GM23248 (cell line): ENCODE results near the gene H19. TPM values are rescaled to one million over a fixed set of nuclear protein-coding genes. Genes with fewer than 3 reads are reported as not detected.

Experiments used
- DNase-seq: peaks from one replicate; pipeline ENCODE4 v3.0.0-alpha.2; 2015
- H2AFZ ChIP-seq: fragments of 200-600 bp; sonication (generic); 2 replicates; pipeline ENCODE4 v1.6.1; 2016; ENCODE audit warnings: antibody characterized with exemption
- H3F3A ChIP-seq: fragments of 200-600 bp; sonication (generic); 2 replicates; pipeline ENCODE4 v1.6.1; 2016; ENCODE audit warnings: mild to moderate bottlenecking, antibody characterized with exemption, mixed run types; ENCODE audit not compliant: insufficient read depth
- H3K27ac ChIP-seq: fragments of 200-600 bp; sonication (generic); 2 replicates; pipeline ENCODE4 v1.5.1; 2016; ENCODE audit warnings: mild to moderate bottlenecking
- H3K27me3 ChIP-seq: fragments of 200-600 bp; sonication (generic); replicated peaks from 2 replicates; pipeline ENCODE4 v1.6.1; 2016; ENCODE audit warnings: mild to moderate bottlenecking; ENCODE audit not compliant: insufficient read depth
- H3K36me3 ChIP-seq: fragments of 200-600 bp; sonication (generic); 2 replicates; pipeline ENCODE4 v1.6.1; 2016; ENCODE audit warnings: low read depth, mild to moderate bottlenecking
- H3K4me1 ChIP-seq: fragments of 200-600 bp; sonication (generic); 2 replicates; pipeline ENCODE4 v1.6.1; 2016; ENCODE audit warnings: mild to moderate bottlenecking; ENCODE audit not compliant: insufficient read depth
- H3K4me2 ChIP-seq: fragments of 200-600 bp; sonication (generic); one replicate; pipeline ENCODE4 v1.6.1; 2016; ENCODE audit warnings: mild to moderate bottlenecking; ENCODE audit not compliant: unreplicated experiment
- H3K4me3 ChIP-seq: fragments of 200-600 bp; sonication (generic); 2 replicates; pipeline ENCODE4 v1.5.1; 2016; ENCODE audit warnings: mild to moderate bottlenecking
- H3K79me2 ChIP-seq: fragments of 200-600 bp; sonication (generic); 2 replicates; pipeline ENCODE4 v1.6.1; 2016; ENCODE audit warnings: mild to moderate bottlenecking; ENCODE audit not compliant: insufficient read depth
- H3K9ac ChIP-seq: fragments of 200-600 bp; sonication (generic); 2 replicates; pipeline ENCODE4 v1.6.1; 2016; ENCODE audit warnings: mild to moderate bottlenecking
- H3K9me2 ChIP-seq: fragments of 200-600 bp; sonication (generic); 2 replicates; pipeline ENCODE4 v1.6.1; 2016; ENCODE audit warnings: mixed run types, mild to moderate bottlenecking, moderate library complexity; ENCODE audit not compliant: insufficient read depth
- H3K9me3 ChIP-seq: fragments of 200-600 bp; sonication (generic); one replicate; pipeline ENCODE4 v1.6.1; 2017; ENCODE audit warnings: low read depth
- H4K20me1 ChIP-seq: fragments of 200-600 bp; sonication (generic); 2 replicates; pipeline ENCODE4 v1.6.0; 2016; ENCODE audit not compliant: insufficient read depth
- EZH2 ChIP-seq: fragments of 200-600 bp; sonication (generic); IDR thresholded peaks from 2 replicates; pipeline ENCODE4 v1.6.1; 2018; ENCODE audit warnings: antibody characterized with exemption, mild to moderate bottlenecking; ENCODE audit not compliant: insufficient read depth, poor library complexity, severe bottlenecking
- EZH2phosphoT487 ChIP-seq: fragments of 200-600 bp; sonication (generic); IDR thresholded peaks from 2 replicates; pipeline ENCODE4 v1.6.1; 2018; ENCODE audit warnings: antibody characterized with exemption, moderate library complexity, mild to moderate bottlenecking, low read depth; ENCODE audit not compliant: insufficient read depth
- WGBS, 2 experiments: methylation state at CpG; one replicate each; pipeline ENCODE4 v1.1.6; 2015 to 2017; ENCODE audit warnings: low lambda C conversion rate in 2 of 2, low coverage in 1 of 2; ENCODE audit errors: missing lambda C conversion rate in 2 of 2; 5-methylcytosine and 5-hydroxymethylcytosine counted together
- in situ Hi-C: fragments of 300-500 bp; cut with MboI; formaldehyde crosslinking; loops from 2 replicates; pipeline ENCODE4 v1.15.0; 2020
- polyA plus RNA-seq: library from polyadenylated mRNA; unstranded; fragments of >200 nt; fragmentation: Nextera tagmentation; extraction: Ambion mirVana; gene quantifications from 2 replicates; pipeline ENCODE4 v1.2.1, GENCODE V29; 2016
- total RNA-seq: library from RNA; depleted of rRNA; stranded (reverse); fragments of >200 nt; shearing (Covaris generic); gene quantifications from 2 replicates; pipeline ENCODE4 v1.2.3, GENCODE V29; 2014

Gene H19
- total and polyA plus RNA-seq, 2 experiments from 2014 or later = 2.2 TPM; not detected in 1

DNA sequence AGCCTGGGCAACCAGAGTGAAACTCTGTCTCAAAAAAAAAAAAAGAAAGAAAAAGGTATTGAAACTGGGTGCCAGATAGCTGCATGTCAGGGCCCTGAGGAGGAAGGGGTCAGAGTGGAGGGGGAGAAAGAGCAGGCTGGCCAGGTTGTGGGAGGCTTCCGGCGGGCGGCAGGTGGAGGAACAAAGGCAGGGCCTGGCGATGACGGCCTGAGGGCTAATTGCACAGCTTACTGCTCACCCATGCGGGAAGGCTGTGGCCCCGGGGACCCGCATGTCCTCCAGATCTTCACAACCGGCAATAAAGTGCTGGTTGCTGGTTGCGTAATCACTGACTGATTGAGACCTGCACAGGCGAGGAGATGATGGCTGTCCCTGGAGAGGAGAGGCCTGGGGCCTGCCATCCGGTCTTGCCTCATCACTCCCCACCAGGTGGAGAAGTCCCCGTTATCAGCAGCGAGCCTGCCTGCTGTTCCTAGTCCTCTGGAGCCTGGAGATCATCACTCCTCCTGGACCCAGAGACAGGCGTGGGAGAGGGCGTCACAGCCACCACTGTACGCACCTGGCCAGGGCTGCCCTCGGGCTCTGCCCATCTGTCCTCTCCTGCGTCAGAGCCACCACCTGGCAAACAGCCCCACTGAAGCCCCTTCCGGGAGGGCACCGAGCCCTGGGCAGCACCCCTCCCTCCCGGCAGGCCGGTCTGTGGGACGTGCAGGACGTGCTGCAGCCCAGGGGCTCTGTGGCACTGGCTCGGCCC, 18.7 kb downstream of the H19 start:
- no peaks in the 10 kb centered on the region for H3K9me2 ChIP-seq
- 40% methylated on average over 4 of the region's 26 CpGs; no CpG with 5 or more reads in 1 of the 2 experiments for WGBS, 2 experiments
- no peak overlapping the region for H3K4me3 ChIP-seq
- no peak overlapping the region for H3K27ac ChIP-seq
- no peaks in the 10 kb centered on the region for H3F3A ChIP-seq
- H3K9me3 ChIP-seq = no peaks in the 10 kb centered on the region
- no peak for DNase-seq
- no peak overlapping the region for H3K9ac ChIP-seq
- H3K27me3 ChIP-seq = no peaks in the 10 kb centered on the region
- in situ Hi-C loops = no loop called here
- H4K20me1 ChIP-seq = no peaks in the 10 kb centered on the region
- no peaks in the 10 kb centered on the region for H3K36me3 ChIP-seq
- no peak for TF ChIP-seq EZH2
- TF ChIP-seq EZH2phosphoT487 = no peak
- H3K79me2 ChIP-seq = no peaks in the 10 kb centered on the region
- no peak overlapping the region for H2AFZ ChIP-seq
- H3K4me2 ChIP-seq = no peak overlapping the region
- no peaks in the 10 kb centered on the region for H3K4me1 ChIP-seq

DNA sequence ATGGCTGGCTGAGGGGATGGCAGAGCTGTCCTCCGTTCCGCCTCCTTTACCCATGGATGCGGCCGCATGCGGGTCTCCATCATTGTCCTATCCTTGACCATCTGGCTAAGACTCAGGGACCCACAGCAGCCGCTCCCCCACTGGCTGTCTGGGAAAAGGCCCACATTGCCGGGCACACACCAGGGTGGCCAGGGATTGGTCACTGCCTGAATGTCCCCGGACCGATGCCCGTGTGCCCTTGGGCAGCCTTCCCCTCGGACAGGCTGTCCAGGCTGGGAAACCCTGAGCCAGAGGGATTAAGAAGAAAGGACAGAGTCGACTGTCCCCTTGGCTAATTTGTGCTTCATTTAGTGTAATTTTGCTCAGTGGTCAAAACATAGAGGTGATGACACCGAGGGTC, 22.5 kb downstream of the H19 start:
- no peak for TF ChIP-seq EZH2phosphoT487
- TF ChIP-seq EZH2 = no peak
- H3K27ac ChIP-seq = no peak overlapping the region
- in situ Hi-C loops = no loop called here
- H3K9me2 ChIP-seq = no peaks in the 10 kb centered on the region
- no CpG with 5 or more reads among the region's 13 CpGs for WGBS, 2 experiments
- no peak overlapping the region for H3K4me3 ChIP-seq
- no peaks in the 10 kb centered on the region for H3K9me3 ChIP-seq
- no peaks in the 10 kb centered on the region for H3K79me2 ChIP-seq
- no peaks in the 10 kb centered on the region for H3K27me3 ChIP-seq
- H3K4me1 ChIP-seq = no peaks in the 10 kb centered on the region
- H4K20me1 ChIP-seq = no peaks in the 10 kb centered on the region
- no peak overlapping the region for H2AFZ ChIP-seq
- H3K36me3 ChIP-seq = no peaks in the 10 kb centered on the region
- no peaks in the 10 kb centered on the region for H3F3A ChIP-seq
- DNase-seq = no peak
- H3K4me2 ChIP-seq = no peak overlapping the region
- no peak overlapping the region for H3K9ac ChIP-seq

DNA sequence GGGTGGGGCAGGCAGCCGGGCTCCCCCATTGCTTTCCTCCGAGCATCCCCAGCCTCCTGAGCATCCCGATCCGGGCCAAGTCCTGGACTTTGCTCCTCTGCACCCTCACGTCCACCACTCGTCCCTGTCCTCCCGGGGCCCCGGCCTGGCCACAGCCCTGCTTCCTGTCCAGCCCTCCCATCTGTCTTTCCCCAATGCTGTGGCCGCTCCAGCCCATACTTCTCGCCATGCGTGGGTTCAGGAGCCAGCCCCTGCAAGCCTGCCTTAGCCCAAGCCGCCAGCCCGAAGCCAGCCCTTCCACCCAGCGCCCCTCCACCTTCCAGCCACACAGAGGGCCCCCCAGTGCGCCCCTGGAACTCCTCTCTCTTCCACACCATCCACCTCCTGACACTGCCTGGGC, 26.7 kb downstream of the H19 start:
- no peaks in the 10 kb centered on the region for H3F3A ChIP-seq

DNA sequence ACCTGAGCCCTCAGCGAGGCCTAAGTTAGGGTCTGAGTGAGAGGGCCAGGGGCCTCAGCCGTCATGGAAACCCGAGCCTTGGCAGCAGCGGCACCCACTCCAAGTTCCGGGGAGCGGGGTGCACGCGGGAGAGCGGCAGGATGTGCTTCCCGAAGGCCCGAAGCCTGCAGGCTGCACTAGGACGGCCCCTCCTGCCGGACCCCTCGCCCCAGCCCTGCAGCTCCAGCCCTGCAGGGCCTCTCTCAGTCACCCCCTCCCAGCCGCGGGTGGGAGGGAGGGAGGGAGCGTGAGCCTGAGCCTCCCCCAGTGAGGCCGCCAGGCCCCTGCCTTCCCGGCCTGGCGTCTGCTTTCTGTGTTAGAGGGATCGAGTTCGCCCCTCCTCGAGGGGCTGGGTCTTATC, 27.9 kb downstream of the H19 start:
- H2AFZ ChIP-seq = no peak overlapping the region
- H3K9me3 ChIP-seq = no peaks in the 10 kb centered on the region
- H3F3A ChIP-seq = no peaks in the 10 kb centered on the region
- H3K27ac ChIP-seq = no peak overlapping the region
- no peaks in the 10 kb centered on the region for H3K27me3 ChIP-seq
- H3K4me3 ChIP-seq = no peak overlapping the region
- H3K4me1 ChIP-seq = no peaks in the 10 kb centered on the region
- WGBS, 2 experiments = no CpG with 5 or more reads among the region's 23 CpGs
- no peaks in the 10 kb centered on the region for H4K20me1 ChIP-seq
- no peak overlapping the region for H3K9ac ChIP-seq
- DNase-seq = no peak
- no peak for TF ChIP-seq EZH2
- no peak for TF ChIP-seq EZH2phosphoT487
- in situ Hi-C loops = no loop called here
- no peaks in the 10 kb centered on the region for H3K36me3 ChIP-seq
- no peak overlapping the region for H3K4me2 ChIP-seq
- no peaks in the 10 kb centered on the region for H3K9me2 ChIP-seq
- H3K79me2 ChIP-seq = no peaks in the 10 kb centered on the region

More for the DNA sequence above, 26.7 kb downstream of the H19 start:
- H3K4me1 ChIP-seq = no peaks in the 10 kb centered on the region
- no peak for DNase-seq
- no peaks in the 10 kb centered on the region for H3K9me2 ChIP-seq
- WGBS, 2 experiments = 72 to 88% methylated on average over 6 to 8 of the region's 15 CpGs
- no peaks in the 10 kb centered on the region for H3K36me3 ChIP-seq
- H3K9me3 ChIP-seq = no peaks in the 10 kb centered on the region
- H2AFZ ChIP-seq = no peak overlapping the region
- no peak for TF ChIP-seq EZH2phosphoT487
- H3K9ac ChIP-seq = no peak overlapping the region
- no peaks in the 10 kb centered on the region for H3K79me2 ChIP-seq
- no peak overlapping the region for H3K4me3 ChIP-seq
- H4K20me1 ChIP-seq = no peaks in the 10 kb centered on the region
- in situ Hi-C loops = no loop called here
- H3K27me3 ChIP-seq = no peaks in the 10 kb centered on the region
- H3K4me2 ChIP-seq = no peak overlapping the region
- no peak overlapping the region for H3K27ac ChIP-seq

DNA sequence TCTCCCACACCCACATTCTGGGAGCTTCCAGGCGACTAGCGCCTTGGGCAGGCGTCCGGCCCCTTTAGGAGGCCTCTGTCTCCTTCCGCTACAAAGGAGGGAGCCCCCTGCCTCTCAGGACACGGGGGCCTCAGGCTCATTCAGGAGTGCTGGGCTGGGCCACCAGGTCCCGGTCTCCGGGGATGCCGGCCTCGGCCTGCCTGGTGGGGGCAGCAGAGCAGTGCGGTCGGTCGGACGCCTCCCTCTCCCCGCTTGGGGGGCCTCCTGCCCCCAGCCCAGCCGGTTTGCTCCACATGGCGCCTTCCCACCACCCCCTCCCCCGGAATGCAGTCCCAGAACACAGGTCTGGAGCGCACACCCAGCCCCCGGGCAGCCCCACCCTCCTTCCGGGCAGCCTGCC, 28.6 kb downstream of the H19 start:
- Histone ChIP-seq H3K4me3 (no peak overlapping the region), H4K20me1 (no peaks in the 10 kb centered on the region), H3K27ac (no peak overlapping the region), H2AFZ (no peak overlapping the region), H3K79me2 (no peaks in the 10 kb centered on the region), H3K4me2 (no peak overlapping the region), H3K36me3 (no peaks in the 10 kb centered on the region), H3F3A (no peaks in the 10 kb centered on the region), H3K27me3 (no peaks in the 10 kb centered on the region), H3K9me2 (no peaks in the 10 kb centered on the region), H3K9me3 (no peaks in the 10 kb centered on the region), H3K9ac (no peak overlapping the region), H3K4me1 (no peaks in the 10 kb centered on the region)
- TF ChIP-seq EZH2phosphoT487 (no peak), EZH2 (no peak)
- DNase-seq = no peak
- WGBS, 2 experiments = no CpG with 5 or more reads among the region's 21 CpGs
- in situ Hi-C loops = no loop called here
